Suprapubic skin (tissue), 4 donors: ENCODE results near the gene TANGO6. TPM values are rescaled to one million over a fixed set of nuclear protein-coding genes. Genes with fewer than 3 reads are reported as not detected.

Experiments
- DNase-seq, 2 donors: peaks; one replicate each; pipeline ENCODE4 v3.0.0-alpha.2; 2019; ENCODE audit warnings: low spot score in 2 of 2
- H3K27ac ChIP-seq: fragments of 200-600 bp; sonication (generic); one replicate; pipeline ENCODE4 v1.5.1; 2019
- H3K27me3 ChIP-seq: fragments of 200-600 bp; sonication (generic); one replicate; pipeline ENCODE4 v1.5.1; 2019
- H3K36me3 ChIP-seq: fragments of 200-600 bp; sonication (generic); one replicate; pipeline ENCODE4 v1.5.1; 2019
- H3K4me1 ChIP-seq: fragments of 200-600 bp; sonication (generic); one replicate; pipeline ENCODE4 v1.5.1; 2019
- H3K4me3 ChIP-seq: fragments of 200-600 bp; sonication (generic); one replicate; pipeline ENCODE4 v1.5.1; 2019; ENCODE audit warnings: mild to moderate bottlenecking
- H3K9me3 ChIP-seq: fragments of 200-600 bp; sonication (generic); one replicate; pipeline ENCODE4 v1.5.1; 2019
- CTCF ChIP-seq, 2 donors: fragments of 200-600 bp in 1 of 2; fragments of 450-650 bp in 1 of 2; sonication (generic) in 1 of 2; IDR thresholded peaks; one replicate each; pipeline ENCODE4 v1.5.1; 2016 to 2019; ENCODE audit warnings: antibody characterized with exemption in 2 of 2, mild to moderate bottlenecking in 1 of 2, moderate library complexity in 1 of 2
- EP300 ChIP-seq: sonication (generic); formaldehyde crosslinking; IDR thresholded peaks from one replicate; pipeline ENCODE4 v1.6.1; 2017; ENCODE audit warnings: antibody characterized with exemption
- POLR2A ChIP-seq, 2 donors: fragments of 450-650 bp; IDR thresholded peaks; one replicate each; pipeline ENCODE4 v1.6.1; 2017; ENCODE audit warnings: antibody characterized with exemption in 2 of 2, mild to moderate bottlenecking in 2 of 2, moderate library complexity in 2 of 2
- POLR2AphosphoS5 ChIP-seq, 3 donors: sonication (generic); formaldehyde crosslinking; IDR thresholded peaks; one replicate each; pipeline ENCODE4 v1.6.1; 2017; ENCODE audit warnings: antibody characterized with exemption in 3 of 3
- WGBS: methylation state at CpG from one replicate; pipeline ENCODE4 v1.1.5; 2018; 5-methylcytosine and 5-hydroxymethylcytosine counted together
- total RNA-seq, 4 donors: library from RNA; depleted of rRNA; stranded (reverse); fragments of >200 nt; gene quantifications; one replicate each; pipeline ENCODE4 v1.1.0, GENCODE V29; 2016

The TANGO6 gene
- total RNA-seq, 4 donors from 2014 or later = 10.6 to 14.0 (median 12.0) TPM

GRCh38 chr16:68850481-68850880 lies 7.2 kb downstream of the TANGO6 start:
- DNase-seq = no peak
- no peaks in the 10 kb centered on the region for H3K36me3 ChIP-seq
- no peaks in the 10 kb centered on the region for H3K9me3 ChIP-seq
- H3K27me3 ChIP-seq = no peaks in the 10 kb centered on the region
- TF ChIP-seq POLR2A (IDR thresholded peaks at IDR 0.05) (no peak), EP300 (no peak), POLR2AphosphoS5 (IDR thresholded peaks at IDR 0.05) (no peak), CTCF (IDR thresholded peaks at IDR 0.05) (no peak)
- H3K27ac ChIP-seq = no peak overlapping the region
- WGBS = 94% methylated on average over 2 of the region's 2 CpGs
- H3K4me1 ChIP-seq = no peaks in the 10 kb centered on the region
- no peak overlapping the region for H3K4me3 ChIP-seq

DNA sequence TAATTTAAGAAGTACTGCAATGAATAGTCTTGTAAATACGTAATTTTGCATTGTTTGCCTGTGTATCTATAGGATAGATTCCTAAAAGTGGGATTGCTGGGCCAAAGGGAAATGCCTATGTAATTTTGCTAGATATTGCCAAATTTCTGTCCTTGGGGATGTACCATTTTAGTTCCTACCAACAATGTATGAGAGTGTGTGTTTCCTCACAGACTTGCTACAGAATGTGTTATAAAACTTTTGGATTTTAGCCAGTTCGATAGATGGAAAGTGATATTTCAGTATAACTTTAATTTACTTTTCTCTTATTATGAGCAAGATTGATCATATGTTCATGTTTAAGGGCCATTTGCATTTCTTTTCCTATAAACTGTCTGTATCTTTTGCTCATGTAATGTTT lies 8.3 kb downstream of the TANGO6 start:
- H3K36me3 ChIP-seq = no peaks in the 10 kb centered on the region
- whole genome bisulfite sequencing = 86% methylated on average over 2 of the region's 2 CpGs
- H3K27me3 ChIP-seq = no peaks in the 10 kb centered on the region
- no peak overlapping the region for H3K27ac ChIP-seq
- no peak for DNase-seq
- peaks cover 3% of the 10 kb centered on the region for H3K4me1 ChIP-seq
- no peaks in the 10 kb centered on the region for H3K9me3 ChIP-seq
- no peak overlapping the region for H3K4me3 ChIP-seq
- TF ChIP-seq POLR2A (IDR thresholded peaks at IDR 0.05) = no peak
- no peak for TF ChIP-seq POLR2AphosphoS5 (IDR thresholded peaks at IDR 0.05)
- no peak for TF ChIP-seq CTCF (IDR thresholded peaks at IDR 0.05)
- no peak for TF ChIP-seq EP300

DNA sequence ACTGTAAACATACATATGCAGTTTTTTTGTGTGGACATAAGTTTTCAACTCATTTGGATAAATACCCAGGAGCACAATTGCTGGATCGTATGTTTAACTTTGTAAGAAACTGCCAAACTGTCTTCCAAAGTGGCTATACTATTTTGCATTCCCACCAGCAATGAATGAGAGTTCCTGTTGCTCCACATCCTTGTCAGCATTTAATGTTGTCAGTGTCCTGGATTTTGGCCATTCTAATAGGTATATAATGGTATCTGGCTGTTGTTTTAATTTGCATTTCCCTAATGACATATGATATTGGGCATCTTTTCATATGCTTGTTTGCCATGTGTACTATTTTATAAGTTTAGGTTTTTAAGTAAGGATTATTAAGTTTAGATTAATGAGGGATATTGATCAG lies 14.1 kb downstream of the TANGO6 start:
- no peaks in the 10 kb centered on the region for H3K9me3 ChIP-seq
- DNase-seq = no peak
- TF ChIP-seq POLR2A (IDR thresholded peaks at IDR 0.05) (no peak), EP300 (no peak), POLR2AphosphoS5 (IDR thresholded peaks at IDR 0.05) (no peak), CTCF (IDR thresholded peaks at IDR 0.05) (no peak)
- H3K4me1 ChIP-seq = peaks cover 3% of the 10 kb centered on the region
- WGBS = 95% methylated on average over 1 of the region's 1 CpG
- no peaks in the 10 kb centered on the region for H3K27me3 ChIP-seq
- no peak overlapping the region for H3K27ac ChIP-seq
- H3K36me3 ChIP-seq = peaks cover 24% of the 10 kb centered on the region
- H3K4me3 ChIP-seq = no peak overlapping the region

DNA sequence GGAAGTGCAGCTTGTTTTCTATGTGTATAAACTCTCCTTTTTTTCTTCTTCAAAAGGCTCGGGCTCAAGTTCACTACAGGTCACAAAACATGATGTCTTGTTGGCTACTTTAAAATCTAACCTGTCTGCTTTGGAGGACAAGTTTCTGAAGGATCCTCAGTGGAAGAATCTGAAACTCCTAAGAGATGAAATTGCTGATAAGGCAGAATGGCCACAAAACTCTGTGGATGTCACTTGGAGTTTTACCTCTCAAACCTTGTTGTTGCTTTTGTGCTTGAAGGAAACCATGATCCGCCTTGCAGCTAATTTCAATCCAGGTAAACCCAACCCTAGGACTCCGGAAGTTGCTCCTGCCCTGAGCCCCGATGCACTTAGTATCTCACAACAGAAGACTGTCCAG lies 16.5 kb downstream of the TANGO6 start:
- no peak for TF ChIP-seq EP300
- no peak for TF ChIP-seq POLR2A (IDR thresholded peaks at IDR 0.05)
- no peak for TF ChIP-seq CTCF (IDR thresholded peaks at IDR 0.05)
- no peak for TF ChIP-seq POLR2AphosphoS5 (IDR thresholded peaks at IDR 0.05)
- 97% methylated on average over 4 of the region's 4 CpGs for WGBS
- no peak overlapping the region for H3K4me3 ChIP-seq
- H3K4me1 ChIP-seq = peaks cover 3% of the 10 kb centered on the region
- no peak for DNase-seq
- no peaks in the 10 kb centered on the region for H3K9me3 ChIP-seq
- H3K27me3 ChIP-seq = no peaks in the 10 kb centered on the region
- peaks cover 43% of the 10 kb centered on the region for H3K36me3 ChIP-seq
- no peak overlapping the region for H3K27ac ChIP-seq

DNA sequence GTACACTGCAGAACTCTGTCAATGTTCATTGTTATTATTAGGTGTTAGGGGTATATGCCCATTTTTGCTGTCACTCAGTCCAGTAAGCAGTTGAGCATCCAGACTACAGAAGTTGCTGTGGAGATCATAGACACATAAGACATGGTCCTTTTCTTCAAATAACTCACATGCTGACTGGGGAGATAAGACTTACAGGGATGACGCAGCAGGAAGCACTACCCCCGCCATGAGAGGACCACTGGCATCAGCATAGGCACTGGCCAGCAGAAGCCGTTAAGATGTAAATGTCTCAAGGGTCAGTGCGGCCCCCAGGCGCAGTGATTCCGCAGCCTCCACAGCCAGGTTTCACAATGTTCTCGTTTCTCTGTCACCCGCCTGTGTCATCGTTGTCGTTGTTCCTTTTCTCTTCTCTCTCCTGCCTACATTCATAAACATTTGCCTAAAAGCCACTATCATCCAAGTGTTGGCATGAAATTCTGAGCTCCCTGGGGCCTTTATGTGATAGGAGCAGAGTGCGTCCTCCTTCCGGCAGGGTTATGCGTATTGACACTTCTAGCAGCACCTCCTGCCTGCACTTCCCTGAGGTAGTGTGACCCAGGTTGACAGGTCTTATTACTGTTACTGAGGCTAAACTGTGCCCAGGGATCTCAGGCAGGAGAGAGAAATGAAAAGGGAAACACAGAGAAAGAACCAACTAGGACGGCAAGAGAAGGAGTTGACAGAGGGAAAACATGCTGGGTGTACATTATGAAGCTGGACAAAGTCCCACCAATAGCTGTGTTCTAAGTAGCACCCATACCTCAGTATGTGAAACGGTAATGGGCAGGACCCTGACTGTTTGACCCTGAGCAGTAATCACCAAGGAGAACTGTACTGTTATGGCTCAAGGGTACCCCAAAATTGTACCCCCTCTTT lies 17.9 kb downstream of the TANGO6 start:
- no peak for DNase-seq
- H3K4me1 ChIP-seq = peaks cover under 1% of the 10 kb centered on the region
- no peaks in the 10 kb centered on the region for H3K9me3 ChIP-seq
- no peaks in the 10 kb centered on the region for H3K27me3 ChIP-seq
- no peak overlapping the region for H3K4me3 ChIP-seq
- TF ChIP-seq POLR2AphosphoS5 (IDR thresholded peaks at IDR 0.05) (no peak), EP300 (no peak), CTCF (IDR thresholded peaks at IDR 0.05) (no peak), POLR2A (IDR thresholded peaks at IDR 0.05) (no peak)
- H3K27ac ChIP-seq = no peak overlapping the region
- 91% methylated on average over 15 of the region's 15 CpGs for WGBS
- H3K36me3 ChIP-seq = peaks cover 43% of the 10 kb centered on the region
